Measurements from ENCODE around the gene DTNBP1. TPM values are rescaled to one million over a fixed set of nuclear protein-coding genes. Genes with fewer than 3 reads are reported as not detected.

The DTNBP1 gene
- total and polyA plus RNA-seq, 2 of the 4 experiments (the other 2 are of a cell fraction), result 4.8 to 18.7 TPM

DNA sequence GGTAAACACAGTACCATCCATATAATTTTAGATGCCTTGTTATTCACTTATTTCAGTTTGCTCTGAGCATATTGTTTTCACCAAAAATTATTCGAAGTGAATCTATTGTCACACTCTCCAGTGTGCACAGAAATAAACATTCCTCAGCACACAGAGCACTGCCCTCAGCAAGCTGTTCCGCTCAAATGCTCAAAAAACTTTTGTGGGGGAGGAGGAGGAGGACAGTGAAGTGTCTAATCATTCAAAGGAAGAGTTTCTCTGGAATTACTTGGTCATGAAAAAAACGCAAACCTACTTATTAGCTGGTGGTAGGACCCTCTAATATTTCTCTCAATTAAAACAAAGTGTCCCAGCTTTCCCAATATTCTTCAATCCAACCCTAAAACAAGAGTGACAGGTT lies 88.3 kb downstream of the DTNBP1 start:
- intact Hi-C loops (cut with micrococcal nuclease) (no loop called here), in situ Hi-C loops (cut with MboI; ENCODE audit: low sequenced_read_pairs) (no loop called here), dilution Hi-C loops (cut with HindIII; ENCODE audit: low sequenced_read_pairs, unreplicated experiment) (no loop called here)
- TF ChIP-seq POLR2A (IDR thresholded peaks at IDR 0.05; ENCODE audit: low read depth, low read length), result no peak
- TF ChIP-seq RAD21 (IDR thresholded peaks at IDR 0.05; ENCODE audit: low read length), result no peak
- TF ChIP-seq, protein P1, sequence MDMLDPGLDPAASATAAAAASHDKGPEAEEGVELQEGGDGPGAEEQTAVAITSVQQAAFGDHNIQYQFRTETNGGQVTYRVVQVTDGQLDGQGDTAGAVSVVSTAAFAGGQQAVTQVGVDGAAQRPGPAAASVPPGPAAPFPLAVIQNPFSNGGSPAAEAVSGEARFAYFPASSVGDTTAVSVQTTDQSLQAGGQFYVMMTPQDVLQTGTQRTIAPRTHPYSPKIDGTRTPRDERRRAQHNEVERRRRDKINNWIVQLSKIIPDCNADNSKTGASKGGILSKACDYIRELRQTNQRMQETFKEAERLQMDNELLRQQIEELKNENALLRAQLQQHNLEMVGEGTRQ (IDR thresholded peaks at IDR 0.05; ENCODE audit: low read depth, low read length), result no peak
- no peak for TF ChIP-seq SMC3 (IDR thresholded peaks at IDR 0.05; ENCODE audit: low read depth, low read length)
- no peak for TF ChIP-seq MAZ (IDR thresholded peaks at IDR 0.05; ENCODE audit: borderline replicate concordance, low read depth, low read length)
- no peak for TF ChIP-seq CHD1 (IDR thresholded peaks at IDR 0.05; ENCODE audit: low read depth, low read length)
- TF ChIP-seq FOS (IDR thresholded peaks at IDR 0.05; ENCODE audit: low read depth, low read length), result no peak
- TF ChIP-seq BHLHE40 (IDR thresholded peaks at IDR 0.05; ENCODE audit: low read depth, low read length), result no peak
- TF ChIP-seq MAFK (IDR thresholded peaks at IDR 0.05; ENCODE audit: low read depth, low read length), result no peak
- TF ChIP-seq, protein P2, sequence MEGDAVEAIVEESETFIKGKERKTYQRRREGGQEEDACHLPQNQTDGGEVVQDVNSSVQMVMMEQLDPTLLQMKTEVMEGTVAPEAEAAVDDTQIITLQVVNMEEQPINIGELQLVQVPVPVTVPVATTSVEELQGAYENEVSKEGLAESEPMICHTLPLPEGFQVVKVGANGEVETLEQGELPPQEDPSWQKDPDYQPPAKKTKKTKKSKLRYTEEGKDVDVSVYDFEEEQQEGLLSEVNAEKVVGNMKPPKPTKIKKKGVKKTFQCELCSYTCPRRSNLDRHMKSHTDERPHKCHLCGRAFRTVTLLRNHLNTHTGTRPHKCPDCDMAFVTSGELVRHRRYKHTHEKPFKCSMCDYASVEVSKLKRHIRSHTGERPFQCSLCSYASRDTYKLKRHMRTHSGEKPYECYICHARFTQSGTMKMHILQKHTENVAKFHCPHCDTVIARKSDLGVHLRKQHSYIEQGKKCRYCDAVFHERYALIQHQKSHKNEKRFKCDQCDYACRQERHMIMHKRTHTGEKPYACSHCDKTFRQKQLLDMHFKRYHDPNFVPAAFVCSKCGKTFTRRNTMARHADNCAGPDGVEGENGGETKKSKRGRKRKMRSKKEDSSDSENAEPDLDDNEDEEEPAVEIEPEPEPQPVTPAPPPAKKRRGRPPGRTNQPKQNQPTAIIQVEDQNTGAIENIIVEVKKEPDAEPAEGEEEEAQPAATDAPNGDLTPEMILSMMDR (conservative IDR thresholded peaks at IDR 0.05; ENCODE audit: low read depth, low read length), result no peak
- TF ChIP-seq, protein P3, sequence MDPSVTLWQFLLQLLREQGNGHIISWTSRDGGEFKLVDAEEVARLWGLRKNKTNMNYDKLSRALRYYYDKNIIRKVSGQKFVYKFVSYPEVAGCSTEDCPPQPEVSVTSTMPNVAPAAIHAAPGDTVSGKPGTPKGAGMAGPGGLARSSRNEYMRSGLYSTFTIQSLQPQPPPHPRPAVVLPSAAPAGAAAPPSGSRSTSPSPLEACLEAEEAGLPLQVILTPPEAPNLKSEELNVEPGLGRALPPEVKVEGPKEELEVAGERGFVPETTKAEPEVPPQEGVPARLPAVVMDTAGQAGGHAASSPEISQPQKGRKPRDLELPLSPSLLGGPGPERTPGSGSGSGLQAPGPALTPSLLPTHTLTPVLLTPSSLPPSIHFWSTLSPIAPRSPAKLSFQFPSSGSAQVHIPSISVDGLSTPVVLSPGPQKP (IDR thresholded peaks at IDR 0.05; ENCODE audit: borderline replicate concordance, low read depth, low read length), result no peak
- TF ChIP-seq RCOR1 (IDR thresholded peaks at IDR 0.05; ENCODE audit: insufficient replicate concordance, low read length), result no peak
- TF ChIP-seq RFX5 (IDR thresholded peaks at IDR 0.05; ENCODE audit: low read depth, low read length), result no peak
- TF ChIP-seq MXI1 (IDR thresholded peaks at IDR 0.05; ENCODE audit: borderline replicate concordance, low read depth, low read length), result no peak
- no peak for TF ChIP-seq CEBPB (IDR thresholded peaks at IDR 0.05; ENCODE audit: low read depth, low read length)
- TF ChIP-seq NFE2L2 (IDR thresholded peaks at IDR 0.05; ENCODE audit: low read depth, low read length), result no peak
- ChIA-PET POLR2A (ENCODE audit: unreplicated experiment) (no interaction called here), CTCF (no interaction called here)
- H3K27me3 ChIP-seq (ENCODE audit: control insufficient read depth, insufficient read depth, low read length), result no peaks in the 10 kb centered on the region
- peaks cover 4% of the 10 kb centered on the region; the same call in 1 of the 2 replicates for H3K9me1 ChIP-seq (ENCODE audit: insufficient read depth, low read length)
- DNase-seq (no peak), ATAC-seq (ENCODE audit: low read depth) (no peak)
- H3K27ac ChIP-seq (ENCODE audit: insufficient read depth, low read length), result no peak overlapping the region
- no peak overlapping the region for H3K14ac ChIP-seq (replicated peaks; ENCODE audit: low read depth, low read length)
- no peak overlapping the region for H2AK9ac ChIP-seq (replicated peaks; ENCODE audit: low read depth, low read length, poor library complexity)
- H3K18ac ChIP-seq (ENCODE audit: low read depth, low read length), result no peak overlapping the region
- H3K4me2 ChIP-seq (ENCODE audit: low read depth, low read length), result no peak overlapping the region
- no peaks in the 10 kb centered on the region; the same call in 1 of the 2 replicates for H3K9me3 ChIP-seq (ENCODE audit: control insufficient read depth, insufficient read depth, low read length)
- peaks cover 7% of the 10 kb centered on the region; the same call in 1 of the 2 replicates for H4K20me1 ChIP-seq (ENCODE audit: insufficient read depth, low read length)
- H3K79me1 ChIP-seq (ENCODE audit: low read depth in 1 of 2, low read length in 2 of 2), result no peaks in the 10 kb centered on the region; a peak in 1 of 4 replicates
- H3K9ac ChIP-seq (ENCODE audit: low read depth, low read length), result no peak overlapping the region
- no peak overlapping the region for H2AK5ac ChIP-seq (ENCODE audit: low read depth, low read length)
- no peak overlapping the region for H4K8ac ChIP-seq (ENCODE audit: low read depth in 2 of 2, low read length in 2 of 2)
- H3K23ac ChIP-seq (ENCODE audit: low read depth, low read length), result no peak overlapping the region
- H3K4me3 ChIP-seq (ENCODE audit: insufficient read depth, low read depth, low read length), result no peak overlapping the region
- no peak overlapping the region for H4K91ac ChIP-seq (ENCODE audit: insufficient read depth, low read depth, low read length)
- no CpG with 5 or more reads among the region's 3 CpGs for WGBS, 2 experiments (ENCODE audit: extremely low coverage in 2 of 2, insufficient read length in 1 of 2)
- H4K5ac ChIP-seq (ENCODE audit: low read depth, low read length), result no peak overlapping the region
- H2AFZ ChIP-seq (replicated peaks; ENCODE audit: low read length, poor library complexity), result no peak overlapping the region
- peaks cover 4% of the 10 kb centered on the region for H3K4me1 ChIP-seq (ENCODE audit: control insufficient read depth, insufficient read depth, low read length)
- H3K56ac ChIP-seq (ENCODE audit: extremely low read depth, insufficient read depth, low read length), result no peak overlapping the region
- no peak overlapping the region for H3K4ac ChIP-seq (ENCODE audit: low read depth, low read length)
- H2BK5ac ChIP-seq (ENCODE audit: low read depth, low read length, poor library complexity, severe bottlenecking), result no peak overlapping the region
- H3K36me3 ChIP-seq (ENCODE audit: control insufficient read depth, insufficient read depth, low read length), result 0 out of 2 replicates have a peak, but pooled peaks cover 1% of the 10 kb centered on the region
- no peak overlapping the region for H2BK20ac ChIP-seq (ENCODE audit: low read depth, low read length)
- no peak overlapping the region for H2BK120ac ChIP-seq (ENCODE audit: low read depth, low read length)
- no peak overlapping the region for H2BK15ac ChIP-seq (ENCODE audit: low read depth, low read length)
- BruUV-seq (replicated peaks), result no TSS peak
